Measurements from ENCODE around the gene PAPLN. TPM values are rescaled to one million over a fixed set of nuclear protein-coding genes. Genes with fewer than 3 reads are reported as not detected.

PAPLN gene
- total and polyA plus RNA-seq, 7 donors = 0.26 to 0.79 (median 0.44) TPM

- H3K9me3 ChIP-seq = no peaks in the 10 kb centered on the region
- DNase-seq = no peak
- intact Hi-C loops (cut with DNase I) = loop anchor here in 1 of 2 donors (10.0 kb wide), 1 partner anchor 115 kb away; no protein-coding TSS in a partner anchor
- H3K27ac ChIP-seq = no peak overlapping the region
- H3K4me1 ChIP-seq = no peaks in the 10 kb centered on the region
- TF ChIP-seq, protein P1, sequence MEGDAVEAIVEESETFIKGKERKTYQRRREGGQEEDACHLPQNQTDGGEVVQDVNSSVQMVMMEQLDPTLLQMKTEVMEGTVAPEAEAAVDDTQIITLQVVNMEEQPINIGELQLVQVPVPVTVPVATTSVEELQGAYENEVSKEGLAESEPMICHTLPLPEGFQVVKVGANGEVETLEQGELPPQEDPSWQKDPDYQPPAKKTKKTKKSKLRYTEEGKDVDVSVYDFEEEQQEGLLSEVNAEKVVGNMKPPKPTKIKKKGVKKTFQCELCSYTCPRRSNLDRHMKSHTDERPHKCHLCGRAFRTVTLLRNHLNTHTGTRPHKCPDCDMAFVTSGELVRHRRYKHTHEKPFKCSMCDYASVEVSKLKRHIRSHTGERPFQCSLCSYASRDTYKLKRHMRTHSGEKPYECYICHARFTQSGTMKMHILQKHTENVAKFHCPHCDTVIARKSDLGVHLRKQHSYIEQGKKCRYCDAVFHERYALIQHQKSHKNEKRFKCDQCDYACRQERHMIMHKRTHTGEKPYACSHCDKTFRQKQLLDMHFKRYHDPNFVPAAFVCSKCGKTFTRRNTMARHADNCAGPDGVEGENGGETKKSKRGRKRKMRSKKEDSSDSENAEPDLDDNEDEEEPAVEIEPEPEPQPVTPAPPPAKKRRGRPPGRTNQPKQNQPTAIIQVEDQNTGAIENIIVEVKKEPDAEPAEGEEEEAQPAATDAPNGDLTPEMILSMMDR (IDR thresholded peaks at IDR 0.05) = no peak
- no peak for ATAC-seq
- WGBS, 3 donors = 72 to 85% (median 78%) methylated on average over 3 of the region's 3 CpGs
- no peak overlapping the region for H3K4me3 ChIP-seq
- peaks cover 8 to 80% of the 10 kb centered on the region in 2 donors for H3K36me3 ChIP-seq (ENCODE audit: insufficient read depth in 1 of 2, low read depth in 1 of 2)
- no peaks in the 10 kb centered on the region for H3K27me3 ChIP-seq (ENCODE audit: insufficient read depth in 3 of 3, low read length in 2 of 3)
Measured at GRCh38 chr14:73289308-73289707, 52.0 kb downstream of the PAPLN start.

DNA sequence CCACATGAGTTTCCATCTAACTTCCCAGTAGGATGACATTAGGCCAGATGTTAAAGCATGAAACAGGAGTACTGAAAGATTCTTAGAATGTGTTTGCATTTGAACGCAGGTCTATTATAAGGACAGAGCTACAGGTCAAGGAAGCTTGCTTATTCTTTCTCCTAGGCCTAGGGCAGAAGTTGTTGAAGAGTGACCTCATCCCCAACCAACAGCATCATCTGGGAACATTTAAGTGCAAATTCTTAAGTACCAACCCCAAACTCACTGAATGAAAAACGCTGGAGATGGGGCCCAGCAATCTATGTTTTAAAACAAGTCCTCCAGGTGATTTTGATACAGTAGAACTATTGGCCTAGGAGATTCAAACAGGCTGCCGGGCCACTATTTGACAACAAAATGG is 52.4 kb downstream of the PAPLN start:
- Histone ChIP-seq H3K36me3 (ENCODE audit: insufficient read depth in 1 of 2, low read depth in 1 of 2) (peaks cover 8 to 76% of the 10 kb centered on the region in 2 donors), H3K27ac (no peak overlapping the region), H3K4me1 (no peaks in the 10 kb centered on the region), H3K27me3 (ENCODE audit: insufficient read depth in 3 of 3, low read length in 2 of 3) (no peaks in the 10 kb centered on the region), H3K9me3 (no peaks in the 10 kb centered on the region), H3K4me3 (no peak overlapping the region)
- DNase-seq (no peak), ATAC-seq (no peak)
- intact Hi-C loops (cut with DNase I) = loop anchor here in 1 of 2 donors (10.0 kb wide), 1 partner anchor 115 kb away; no protein-coding TSS in a partner anchor
- TF ChIP-seq, protein P1 (IDR thresholded peaks at IDR 0.05) = no peak
- 64 to 74% (median 67%) methylated on average over 3 of the region's 3 CpGs for WGBS, 3 donors

- DNase-seq (no peak), ATAC-seq (no peak)
- 85 to 94% (median 87%) methylated on average over 4 of the region's 4 CpGs for WGBS, 3 donors
- H3K4me1 ChIP-seq = no peaks in the 10 kb centered on the region
- peaks cover 8 to 70% of the 10 kb centered on the region in 2 donors for H3K36me3 ChIP-seq (ENCODE audit: insufficient read depth in 1 of 2, low read depth in 1 of 2)
- no peaks in the 10 kb centered on the region for H3K9me3 ChIP-seq
- no peak overlapping the region for H3K4me3 ChIP-seq
- H3K27me3 ChIP-seq (ENCODE audit: insufficient read depth in 3 of 3, low read length in 2 of 3) = no peaks in the 10 kb centered on the region
- TF ChIP-seq, protein P1 (IDR thresholded peaks at IDR 0.05) = no peak
- intact Hi-C loops (cut with DNase I) = no loop called here
- no peak overlapping the region for H3K27ac ChIP-seq
Measured at GRCh38 chr14:73290279-73290678, 53.0 kb downstream of the PAPLN start.

- H3K27me3 ChIP-seq (ENCODE audit: insufficient read depth in 3 of 3, low read length in 2 of 3) = no peaks in the 10 kb centered on the region
- intact Hi-C loops (cut with DNase I) = loop anchor here (2.0 kb wide), 1 partner anchor 179 kb away; no protein-coding TSS in a partner anchor
Measured at GRCh38 chr14:73293782-73294781, 56.8 kb downstream of the PAPLN start.

More at GRCh38 chr14:73293782-73294781, 56.8 kb downstream of the PAPLN start:
- Histone ChIP-seq H3K27ac (no peak overlapping the region), H3K9me3 (no peaks in the 10 kb centered on the region), H3K4me1 (no peaks in the 10 kb centered on the region), H3K4me3 (no peak overlapping the region), H3K36me3 (ENCODE audit: insufficient read depth in 1 of 2, low read depth in 1 of 2) (peaks cover 5 to 40% of the 10 kb centered on the region in 2 donors)
- no peak for ATAC-seq
- TF ChIP-seq, protein P1 (IDR thresholded peaks at IDR 0.05) = no peak
- no peak for DNase-seq
- 95 to 98% (median 97%) methylated on average over 12 of the region's 12 CpGs for WGBS, 3 donors

Measured in psoas muscle (tissue), 8 donors.